Measurements from ENCODE around the gene ZC3HAV1L. TPM values are rescaled to one million over a fixed set of nuclear protein-coding genes. Genes with fewer than 3 reads are reported as not detected.
A peak's percentile ranks its signal among the peaks of the same experiment; 100 is the strongest.
"Not testable (repeated sequence)": the region's sequence is repeated elsewhere in the genome, so short reads cannot be mapped to it uniquely, and the experiment has no call there.

ZC3HAV1L gene
- total RNA-seq, 1 donor from 2014 or later = 1.8 TPM

DNA sequence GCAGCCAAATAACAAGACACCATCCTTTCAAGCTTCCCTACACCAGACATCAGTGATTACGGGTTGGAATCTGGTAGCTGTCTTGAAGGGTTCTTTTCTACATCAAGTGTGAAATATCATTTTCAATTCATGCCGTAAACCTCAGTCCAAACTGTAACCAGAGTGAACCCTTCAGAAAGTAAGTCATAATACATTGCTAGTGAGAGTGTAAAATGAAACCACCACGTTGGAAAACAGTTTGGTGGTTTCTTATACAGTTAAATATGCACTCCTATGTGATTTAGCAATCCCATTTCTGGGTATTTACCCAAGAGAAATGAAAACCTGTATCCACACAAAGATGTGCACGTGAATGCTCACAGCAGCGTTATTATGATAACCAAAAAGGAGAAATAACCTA, 25.6 kb upstream of the ZC3HAV1L start:
- DNase-seq (no peak), ATAC-seq (ENCODE audit: low read depth) (no peak)
- H3K4me1 Mint-ChIP-seq = peaks cover 4% of the 10 kb centered on the region
- no peak overlapping the region for H3K4me3 Mint-ChIP-seq
- no peaks in the 10 kb centered on the region for H3K9me3 Mint-ChIP-seq
- peaks cover 86% of the 10 kb centered on the region for H3K36me3 Mint-ChIP-seq (ENCODE audit: low read depth)
- H3K27me3 Mint-ChIP-seq = no peaks in the 10 kb centered on the region
- intact Hi-C loops (cut with micrococcal nuclease) = loop anchor here (2.0 kb wide), 1 partner anchor 17 kb away; no protein-coding TSS in a partner anchor
- no peak overlapping the region for H3K27ac Mint-ChIP-seq
- CTCF ChIA-PET = interaction anchor here (1.6 kb wide), 1 partner anchor 14 kb away, joined by 5 read pairs; no protein-coding TSS in a partner anchor
- TF ChIP-seq, protein P1, sequence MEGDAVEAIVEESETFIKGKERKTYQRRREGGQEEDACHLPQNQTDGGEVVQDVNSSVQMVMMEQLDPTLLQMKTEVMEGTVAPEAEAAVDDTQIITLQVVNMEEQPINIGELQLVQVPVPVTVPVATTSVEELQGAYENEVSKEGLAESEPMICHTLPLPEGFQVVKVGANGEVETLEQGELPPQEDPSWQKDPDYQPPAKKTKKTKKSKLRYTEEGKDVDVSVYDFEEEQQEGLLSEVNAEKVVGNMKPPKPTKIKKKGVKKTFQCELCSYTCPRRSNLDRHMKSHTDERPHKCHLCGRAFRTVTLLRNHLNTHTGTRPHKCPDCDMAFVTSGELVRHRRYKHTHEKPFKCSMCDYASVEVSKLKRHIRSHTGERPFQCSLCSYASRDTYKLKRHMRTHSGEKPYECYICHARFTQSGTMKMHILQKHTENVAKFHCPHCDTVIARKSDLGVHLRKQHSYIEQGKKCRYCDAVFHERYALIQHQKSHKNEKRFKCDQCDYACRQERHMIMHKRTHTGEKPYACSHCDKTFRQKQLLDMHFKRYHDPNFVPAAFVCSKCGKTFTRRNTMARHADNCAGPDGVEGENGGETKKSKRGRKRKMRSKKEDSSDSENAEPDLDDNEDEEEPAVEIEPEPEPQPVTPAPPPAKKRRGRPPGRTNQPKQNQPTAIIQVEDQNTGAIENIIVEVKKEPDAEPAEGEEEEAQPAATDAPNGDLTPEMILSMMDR (IDR thresholded peaks at IDR 0.05) = no peak
- POLR2A ChIA-PET = no interaction called here

DNA sequence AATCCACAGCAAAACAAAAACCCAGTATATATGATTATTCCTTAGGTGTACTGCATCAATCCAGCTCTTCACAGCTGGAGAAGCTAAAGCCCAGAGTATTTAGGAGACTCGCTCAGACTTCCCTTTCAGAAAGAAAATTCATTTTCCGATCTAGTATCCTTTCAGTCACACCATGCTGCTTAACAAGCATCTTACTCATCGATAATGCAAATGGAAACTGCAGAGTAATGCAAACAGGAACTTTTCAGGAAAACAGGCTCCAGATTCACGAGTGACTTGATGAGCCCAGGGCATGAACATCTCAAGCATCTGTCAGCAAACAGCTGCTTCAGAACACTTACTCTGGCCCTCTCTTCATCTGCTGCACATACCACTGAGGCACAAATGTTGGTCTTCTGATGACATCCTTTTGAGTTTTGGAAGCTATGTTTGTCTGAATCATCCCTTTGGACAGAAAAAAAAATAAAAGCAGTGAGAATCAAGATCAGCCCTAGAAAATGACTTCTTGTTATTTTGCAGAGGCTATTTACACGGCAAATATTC, 24.9 kb upstream of the ZC3HAV1L start:
- H3K4me1 Mint-ChIP-seq = peaks cover 5% of the 10 kb centered on the region
- intact Hi-C loops (cut with micrococcal nuclease) = loop anchor here (2.0 kb wide), 1 partner anchor 16 kb away; no protein-coding TSS in a partner anchor
- DNase-seq = no peak
- ChIA-PET CTCF (interaction anchor here (1.6 kb wide), 1 partner anchor 14 kb away, joined by 5 read pairs; no protein-coding TSS in a partner anchor), POLR2A (interaction anchor here (0.7 kb wide), 1 partner anchor 1034 kb away, joined by 3 read pairs; no protein-coding TSS in a partner anchor)
- no peak overlapping the region for H3K4me3 Mint-ChIP-seq
- H3K27me3 Mint-ChIP-seq = no peaks in the 10 kb centered on the region
- peak overlapping the region; percentile 54 for H3K27ac Mint-ChIP-seq
- no peaks in the 10 kb centered on the region for H3K9me3 Mint-ChIP-seq
- peaks cover 86% of the 10 kb centered on the region for H3K36me3 Mint-ChIP-seq (ENCODE audit: low read depth)
- no peak for ATAC-seq (ENCODE audit: low read depth)
- TF ChIP-seq, protein P1 (IDR thresholded peaks at IDR 0.05) = no peak

DNA sequence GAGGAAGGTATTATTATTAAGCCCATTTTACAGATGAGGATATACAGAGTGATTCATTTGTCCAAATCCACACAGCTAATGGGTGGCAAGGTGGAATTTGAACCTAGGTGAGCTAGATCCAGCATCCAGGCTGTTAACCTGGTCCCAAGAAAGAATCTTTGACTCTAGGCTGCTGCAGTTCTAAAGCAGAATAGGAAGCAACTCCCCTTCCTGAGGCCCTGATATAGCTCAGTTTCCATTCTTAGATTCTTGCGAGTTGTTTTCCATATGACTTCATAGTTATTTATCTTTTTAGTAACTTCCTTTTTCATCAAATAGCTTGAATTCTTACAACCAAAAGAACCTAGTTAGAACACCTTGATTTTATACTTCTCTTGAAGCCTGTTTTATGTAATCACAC, 24.1 kb upstream of the ZC3HAV1L start:
- Mint-ChIP-seq H3K36me3 (ENCODE audit: low read depth) (peaks cover 86% of the 10 kb centered on the region), H3K27me3 (no peaks in the 10 kb centered on the region), H3K9me3 (no peaks in the 10 kb centered on the region), H3K4me3 (no peak overlapping the region), H3K27ac (peak overlapping the region; percentile 54), H3K4me1 (peaks cover 5% of the 10 kb centered on the region)
- TF ChIP-seq, protein P1 (IDR thresholded peaks at IDR 0.05) = no peak
- ChIA-PET CTCF (interaction anchor here (1.6 kb wide), 1 partner anchor 15 kb away, joined by 5 read pairs; no protein-coding TSS in a partner anchor), POLR2A (no interaction called here)
- no peak for ATAC-seq (ENCODE audit: low read depth)
- DNase-seq = no peak
- intact Hi-C loops (cut with micrococcal nuclease) = loop anchor here (2.0 kb wide), 1 partner anchor 15 kb away; no protein-coding TSS in a partner anchor

DNA sequence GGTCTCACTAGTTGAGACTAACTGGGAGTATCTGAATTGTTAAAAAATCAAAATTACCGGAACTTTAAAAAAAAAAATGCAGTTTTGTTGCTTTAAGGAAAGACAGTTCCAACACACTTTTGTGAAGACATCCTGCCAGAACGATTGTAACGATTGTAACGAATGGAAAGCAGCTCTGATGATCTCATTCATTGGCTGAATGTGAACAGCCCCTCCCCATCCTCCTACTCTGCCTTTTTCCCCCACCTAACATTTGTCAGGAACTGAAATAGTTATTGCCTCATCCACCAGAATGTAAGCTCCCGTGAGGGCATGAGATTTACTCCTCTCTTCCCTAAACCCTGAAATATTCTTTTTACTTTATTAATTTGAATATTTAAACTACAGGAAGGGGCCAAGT, 23.1 kb upstream of the ZC3HAV1L start:
- ChIA-PET POLR2A (no interaction called here), CTCF (interaction anchor here (1.0 kb wide), 1 partner anchor 9 kb away, joined by 3 read pairs; no protein-coding TSS in a partner anchor)
- intact Hi-C loops (cut with micrococcal nuclease) = no loop called here
- Mint-ChIP-seq H3K27me3 (no peaks in the 10 kb centered on the region), H3K4me3 (no peak overlapping the region), H3K36me3 (ENCODE audit: low read depth) (peaks cover 86% of the 10 kb centered on the region), H3K27ac (no peak overlapping the region), H3K9me3 (no peaks in the 10 kb centered on the region), H3K4me1 (peaks cover 5% of the 10 kb centered on the region)
- no peak for DNase-seq
- ATAC-seq (ENCODE audit: low read depth) = no peak
- TF ChIP-seq, protein P1 (IDR thresholded peaks at IDR 0.05) = no peak

DNA sequence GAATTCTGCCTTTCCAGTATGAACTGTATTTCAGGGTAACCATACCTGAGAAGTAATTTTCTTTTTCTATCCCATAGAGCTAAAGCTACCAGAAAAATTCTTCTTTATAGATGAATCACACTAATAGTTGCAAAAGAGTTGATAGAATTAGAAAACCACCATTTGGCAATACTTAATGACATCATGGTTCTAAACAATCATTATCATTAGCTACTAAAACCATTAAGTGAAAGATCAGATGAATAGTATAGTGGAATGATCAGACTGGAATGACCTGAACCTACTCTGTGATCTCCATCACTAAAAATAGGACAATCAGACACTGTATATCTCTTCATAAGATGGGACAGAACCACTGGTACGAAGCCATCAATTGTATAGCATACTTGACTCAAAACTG, 19.8 kb upstream of the ZC3HAV1L start:
- H3K4me1 Mint-ChIP-seq = peaks cover 5% of the 10 kb centered on the region
- intact Hi-C loops (cut with micrococcal nuclease) = no loop called here
- H3K27ac Mint-ChIP-seq = no peak overlapping the region
- H3K36me3 Mint-ChIP-seq (ENCODE audit: low read depth) = peaks cover 83% of the 10 kb centered on the region
- ChIA-PET POLR2A (no interaction called here), CTCF (interaction anchor here (1.3 kb wide), 1 partner anchor 19 kb away, joined by 5 read pairs; no protein-coding TSS in a partner anchor)
- DNase-seq = no peak
- H3K27me3 Mint-ChIP-seq = no peaks in the 10 kb centered on the region
- TF ChIP-seq, protein P1 (IDR thresholded peaks at IDR 0.05) = no peak
- H3K9me3 Mint-ChIP-seq = no peaks in the 10 kb centered on the region
- H3K4me3 Mint-ChIP-seq = no peak overlapping the region
- ATAC-seq (ENCODE audit: low read depth) = no peak

DNA sequence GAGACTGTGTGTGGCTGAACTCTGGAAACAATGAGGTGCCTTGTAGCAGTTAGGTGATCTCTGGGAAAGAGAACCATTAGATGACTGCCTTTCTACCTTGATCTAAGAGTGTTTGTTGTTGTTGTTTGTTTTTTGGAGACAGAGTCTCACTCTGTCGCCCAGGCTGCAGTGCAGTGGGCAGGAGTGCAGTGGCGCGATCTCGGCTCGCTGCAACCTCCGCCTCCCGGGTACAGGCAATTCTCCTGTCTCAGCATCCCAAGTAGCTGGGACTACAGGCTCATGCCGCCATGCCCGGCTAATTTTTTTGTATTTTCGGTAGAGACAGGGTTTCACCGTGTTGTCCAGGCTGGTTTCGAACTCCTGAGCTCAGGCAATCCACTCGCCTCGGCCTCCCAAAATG, 18.8 kb upstream of the ZC3HAV1L start:
- intact Hi-C loops (cut with micrococcal nuclease); H3K27me3 Mint-ChIP-seq; H3K27ac Mint-ChIP-seq; H3K4me1 Mint-ChIP-seq; ATAC-seq (ENCODE audit: low read depth); POLR2A ChIA-PET; DNase-seq; H3K4me3 Mint-ChIP-seq; H3K9me3 Mint-ChIP-seq; CTCF ChIA-PET: not testable (repeated sequence)
- peaks cover 83% of the 10 kb centered on the region for H3K36me3 Mint-ChIP-seq (ENCODE audit: low read depth)

Data from activated B cell treated with CpG ODN at 0.5 μM for 24 hours (primary cell).